Kidney capillary endothelial cell (primary cell): Measurements from ENCODE around the gene ATRNL1.

ENCODE experiments used
- DNase-seq: peaks from one replicate; pipeline ENCODE4 v3.0.0-alpha.2; 2018; ENCODE audit warnings: low spot score

Gene ATRNL1

GRCh38 chr10:115951242-115951641 is 858.1 kb downstream of the ATRNL1 start:
- no peak for DNase-seq

- DNase-seq: no peak
Observed at GRCh38 chr10:115953281-115953680, 860.1 kb downstream of the ATRNL1 start.

- DNase-seq: no peak
Observed at GRCh38 chr10:115953968-115954367, 860.8 kb downstream of the ATRNL1 start.

- peak; percentile 48 for DNase-seq
Observed at GRCh38 chr10:115956225-115957011, 863.3 kb downstream of the ATRNL1 start.

GRCh38 chr10:115957012-115957399 is 863.8 kb downstream of the ATRNL1 start:
- DNase-seq: no peak

GRCh38 chr10:115957786-115958442 is 864.7 kb downstream of the ATRNL1 start:
- DNase-seq: no peak

GRCh38 chr10:115963848-115964247 is 870.7 kb downstream of the ATRNL1 start:
- DNase-seq: no peak

- DNase-seq: no peak
Observed at GRCh38 chr10:115964827-115965226, 871.7 kb downstream of the ATRNL1 start.

GRCh38 chr10:115965376-115965775 is 872.2 kb downstream of the ATRNL1 start:
- no peak for DNase-seq

- DNase-seq: no peak
Observed at GRCh38 chr10:115968236-115968635, 875.1 kb downstream of the ATRNL1 start.

- no peak for DNase-seq
Observed at GRCh38 chr10:115969591-115969990, 876.4 kb downstream of the ATRNL1 start.

- DNase-seq: no peak
Observed at GRCh38 chr10:115971921-115972320, 878.8 kb downstream of the ATRNL1 start.

GRCh38 chr10:115972426-115972825 is 879.3 kb downstream of the ATRNL1 start:
- DNase-seq: no peak

- DNase-seq: no peak
Observed at GRCh38 chr10:115974351-115974750, 881.2 kb downstream of the ATRNL1 start.

- DNase-seq: no peak
Observed at GRCh38 chr10:115974816-115975430, 881.8 kb downstream of the ATRNL1 start.

GRCh38 chr10:115975506-115975905 is 882.3 kb downstream of the ATRNL1 start:
- DNase-seq: no peak

- no peak for DNase-seq
Observed at GRCh38 chr10:115976342-115976741, 883.2 kb downstream of the ATRNL1 start.

GRCh38 chr10:115977855-115978254 is 884.7 kb downstream of the ATRNL1 start:
- no peak for DNase-seq

- DNase-seq: no peak
Observed at GRCh38 chr10:115979576-115979975, 886.4 kb downstream of the ATRNL1 start.

GRCh38 chr10:115980470-115980869 is 887.3 kb downstream of the ATRNL1 start:
- DNase-seq: no peak

GRCh38 chr10:115981081-115981480 is 887.9 kb downstream of the ATRNL1 start:
- no peak for DNase-seq

GRCh38 chr10:115982076-115982475 is 888.9 kb downstream of the ATRNL1 start:
- no peak for DNase-seq

GRCh38 chr10:115982526-115982925 is 889.4 kb downstream of the ATRNL1 start:
- no peak for DNase-seq
